K562 (cell line): Measurements from ENCODE around the gene PODXL. TPM values are rescaled to one million over a fixed set of nuclear protein-coding genes. Genes with fewer than 3 reads are reported as not detected.

ENCODE experiments used
- ATAC-seq: fragments of 200-7000 bp; cut with Tn5 transposase; 3 replicates; pipeline ENCODE4 v1.9.1; 2020; ENCODE audit warnings: moderate library complexity
- BruUV-seq: library from RNA; stranded (reverse); fragments of 400-500 nt; replicated peaks from 2 replicates; lab custom pipeline; 2021; lab: Mats Ljungman, UMichigan
- CTCF ChIA-PET: fragments of 300-600 bp; formaldehyde crosslinking; extraction: SDS; loops from one replicate; lab custom pipeline; 2021; ENCODE audit warnings: low intra/inter-chr PET ratio; lab: Yijun Ruan, JAX
- POLR2A ChIA-PET: fragments of 300-600, 350-650 bp; sonication (Branson Sonifier 250); formaldehyde crosslinking; extraction: SDS; loops from one replicate; lab custom pipeline; 2021; ENCODE audit warnings: antibody characterized with exemption, inconsistent platforms; lab: Yijun Ruan, JAX
- DNase-seq, 4 experiments: peaks; one replicate each; pipeline versions ENCODE4 v3.0.0 to v3.0.0-alpha.2; 2011 to 2018; ENCODE audit warnings: low spot score in 3 of 4, mixed read lengths in 3 of 4; ENCODE audit errors: extremely low read depth in 1 of 4
- FAIRE-seq: peaks from 2 replicates; lab custom pipeline; 2011; peaks lifted over from hg19 to GRCh38; lab: Jason Lieb, UNC
- H2AFZ ChIP-seq: 2 replicates; pipeline ENCODE4 v1.6.0; 2011; ENCODE audit warnings: low read depth, low read length, control low read depth, inconsistent platforms
- H3K27ac ChIP-seq: fragments of 200-600 bp; 3 replicates; pipeline ENCODE4 v1.8.0; 2011; ENCODE audit warnings: low read depth, mild to moderate bottlenecking, control low read depth, inconsistent platforms, low read length, moderate library complexity, mixed read lengths; ENCODE audit errors: extremely low read depth
- H3K27me3 ChIP-seq, 2 experiments: fragments of 300-600 bp in 1 of 2; 2 replicates in 1 of 2; 3 replicates in 1 of 2; pipeline versions ENCODE4 v1.6.0 to v1.8.0; 2011; ENCODE audit warnings: inconsistent platforms in 2 of 2, low read length in 2 of 2, mild to moderate bottlenecking in 1 of 2, mixed read lengths in 1 of 2, moderate library complexity in 1 of 2; ENCODE audit not compliant: control insufficient read depth in 2 of 2, insufficient read depth in 2 of 2
- H3K36me3 ChIP-seq: fragments of 300-600 bp; 3 replicates; pipeline ENCODE4 v1.8.0; 2011; ENCODE audit warnings: mild to moderate bottlenecking, low read length, inconsistent platforms; ENCODE audit not compliant: control insufficient read depth, insufficient read depth
- H3K4me1 ChIP-seq, 2 experiments: fragments of 200-600 bp in 1 of 2; replicated peaks in 1 of 2; 2 replicates in 1 of 2; 3 replicates in 1 of 2; pipeline versions ENCODE4 v1.5.1 to v1.8.0; 2011; ENCODE audit warnings: inconsistent platforms in 2 of 2, low read length in 2 of 2, mild to moderate bottlenecking in 1 of 2, mixed read lengths in 1 of 2, moderate library complexity in 1 of 2; ENCODE audit not compliant: control insufficient read depth in 2 of 2, insufficient read depth in 2 of 2
- H3K4me2 ChIP-seq: 2 replicates; pipeline ENCODE4 v1.6.1; 2011; ENCODE audit warnings: low read length, control low read depth, inconsistent platforms, mixed read lengths; ENCODE audit not compliant: insufficient read depth
- H3K4me3 ChIP-seq: fragments of 200-600 bp; sonication (generic), shearing (Covaris generic); 2 replicates; pipeline ENCODE4 v1.5.1; 2016; ENCODE audit warnings: control low read depth, inconsistent platforms
- H3K79me2 ChIP-seq: fragments of 200-600 bp; 3 replicates; pipeline ENCODE4 v1.8.0; 2011; ENCODE audit warnings: low read length, inconsistent platforms; ENCODE audit not compliant: control insufficient read depth, insufficient read depth
- H3K9ac ChIP-seq, 2 experiments: 2 replicates each; pipeline versions ENCODE4 v1.6.0 to v1.6.1; 2011; ENCODE audit warnings: low read depth in 2 of 2, low read length in 2 of 2, control low read depth in 1 of 2, inconsistent platforms in 1 of 2, mild to moderate bottlenecking in 1 of 2, mixed read lengths in 1 of 2; ENCODE audit not compliant: insufficient read depth in 1 of 2
- H3K9me1 ChIP-seq: one replicate; pipeline ENCODE4 v1.6.0; 2011; ENCODE audit warnings: inconsistent platforms, mild to moderate bottlenecking, low read length, moderate library complexity; ENCODE audit not compliant: control insufficient read depth, insufficient read depth
- H3K9me3 ChIP-seq: replicated peaks from 2 replicates; pipeline ENCODE4 v1.5.1; 2011; ENCODE audit warnings: low read depth, low read length, inconsistent platforms; ENCODE audit not compliant: control insufficient read depth, insufficient read depth
- H4K20me1 ChIP-seq: replicated peaks from 2 replicates; pipeline ENCODE4 v1.6.1; 2011; ENCODE audit warnings: low read length, inconsistent platforms, mixed read lengths; ENCODE audit not compliant: control insufficient read depth, insufficient read depth
- ATF4 ChIP-seq: fragments of 450-650 bp; formaldehyde crosslinking; IDR thresholded peaks from 2 replicates; pipeline ENCODE4 v1.4.0; 2022; ENCODE audit warnings: mild to moderate bottlenecking, moderate library complexity
- CEBPG ChIP-seq, 3 experiments: fragments of 200-800 bp in 1 of 3; sonication (Bioruptor generic) in 1 of 3; sonication (generic) in 1 of 3; formaldehyde crosslinking in 1 of 3; IDR thresholded peaks in 2 of 3; conservative IDR thresholded peaks in 1 of 3; 2 replicates each; pipeline versions ENCODE4 v1.6.1 to v1.8.0; 2016 to 2022; ENCODE audit warnings: missing compliant biosample characterization in 2 of 3, missing genetic modification characterization in 2 of 3, mild to moderate bottlenecking in 1 of 3, missing genetic modification reagents in 1 of 3
- E2F3 ChIP-seq: fragments of 250-450 bp; sonication (Bioruptor Pico); IDR thresholded peaks from 2 replicates; pipeline ENCODE4 v1.4.0; 2020; ENCODE audit warnings: mild to moderate bottlenecking
- ETS2 ChIP-seq: IDR thresholded peaks from 2 replicates; pipeline ENCODE4 v1.6.1; 2016; ENCODE audit warnings: borderline replicate concordance, missing genetic modification characterization, mild to moderate bottlenecking, moderate library complexity, missing compliant biosample characterization; ENCODE audit not compliant: poor library complexity, severe bottlenecking
- FOSL1 ChIP-seq: fragments of 200-800 bp; sonication (Bioruptor generic); conservative IDR thresholded peaks from 2 replicates; pipeline ENCODE4 v1.6.1; 2016; ENCODE audit warnings: missing genetic modification characterization, missing compliant biosample characterization
- GABPA ChIP-seq: fragments of 200-800 bp; sonication (Bioruptor generic); conservative IDR thresholded peaks from 2 replicates; pipeline ENCODE4 v1.6.1; 2016; ENCODE audit warnings: low read depth, missing genetic modification characterization, missing compliant biosample characterization
- HDAC1 ChIP-seq, 2 experiments: fragments of 450-650 bp; IDR thresholded peaks; 2 replicates each; pipeline ENCODE4 v1.6.1; 2016 to 2017; ENCODE audit warnings: inconsistent platforms in 1 of 2, mild to moderate bottlenecking in 1 of 2, moderate library complexity in 1 of 2
- HIVEP1 ChIP-seq: fragments of 250-450 bp; sonication (Bioruptor Pico); IDR thresholded peaks from 2 replicates; pipeline ENCODE4 v1.4.0; 2020; ENCODE audit warnings: mild to moderate bottlenecking
- MCM5 ChIP-seq: fragments of 450-650 bp; IDR thresholded peaks from 2 replicates; pipeline ENCODE4 v1.6.1; 2016; ENCODE audit warnings: low read depth
- PYGO2 ChIP-seq: fragments of 450-650 bp; IDR thresholded peaks from 2 replicates; pipeline ENCODE4 v1.6.1; 2016; ENCODE audit warnings: mild to moderate bottlenecking, missing genetic modification characterization, moderate library complexity, missing compliant biosample characterization
- STAG1 ChIP-seq: sonication (generic); formaldehyde crosslinking; IDR thresholded peaks from 2 replicates; pipeline ENCODE4 v1.5.0; 2020; ENCODE audit warnings: missing genetic modification reagents, borderline replicate concordance
- TSC22D4 ChIP-seq: fragments of 450-650 bp; IDR thresholded peaks from 2 replicates; pipeline ENCODE4 v1.6.1; 2016; ENCODE audit warnings: missing genetic modification characterization, missing biosample characterization, control low read depth
- UBTF ChIP-seq, 2 experiments: IDR thresholded peaks; 2 replicates each; pipeline ENCODE4 v1.6.1; 2012; ENCODE audit warnings: improper control_type of control experiment in 2 of 2, low read depth in 2 of 2, low read length in 2 of 2, borderline replicate concordance in 1 of 2
- ZBTB12 ChIP-seq: fragments of 250-450 bp; sonication (Bioruptor Pico); IDR thresholded peaks from 2 replicates; pipeline ENCODE4 v1.4.0; 2020
- ZNF212 ChIP-seq: fragments of 450-650 bp; formaldehyde crosslinking; IDR thresholded peaks from 2 replicates; pipeline ENCODE4 v1.4.0; 2020; ENCODE audit warnings: mild to moderate bottlenecking
- ZNF274 ChIP-seq: IDR thresholded peaks from 2 replicates; pipeline ENCODE4 v1.6.1; 2011; ENCODE audit warnings: low read depth, mild to moderate bottlenecking, low read length, moderate library complexity, borderline replicate concordance
- WGBS: fragments of 100-300 bp; shearing (Covaris generic); methylation state at CpG from one replicate; pipeline ENCODE4 v1.1.6; 2016; ENCODE audit warnings: low coverage, mixed read lengths; ENCODE audit not compliant: insufficient coverage; ENCODE audit errors: missing lambda C conversion rate; 5-methylcytosine and 5-hydroxymethylcytosine counted together
- in situ Hi-C: fragments of 300-500 bp; cut with MboI; formaldehyde crosslinking; loops from 4 replicates; pipeline ENCODE4 v1.15.0; 2018; ENCODE audit warnings: inconsistent platforms, mixed read lengths
- intact Hi-C: fragments of 100-400 bp; cut with micrococcal nuclease; formaldehyde crosslinking; loops from 2 replicates; pipeline ENCODE4 v1.14.2; 2022
- polyA plus RNA-seq, 8 experiments: library from polyadenylated mRNA; depleted of rRNA in 4 of 8; stranded (reverse) in 5 of 8; unstranded in 3 of 8; fragments of >200 nt; fragmentation: Nextera tagmentation in 2 of 8; fragmentation: Illumina TruSeq in 1 of 8; extraction: Ambion mirVana in 2 of 8; extraction: Trizol in 1 of 8; gene quantifications; 2 replicates each; pipeline versions ENCODE4 v1.2.1 to v1.2.3, GENCODE V29; 2011 to 2014; ENCODE audit warnings: inconsistent platforms in 1 of 8, missing spikeins in 1 of 8
- total RNA-seq, 7 experiments: library from RNA; depleted of rRNA in 6 of 7; stranded (reverse); fragments of >200 nt in 6 of 7; fragmentation: Illumina TruSeq in 2 of 7; extraction: Trizol in 2 of 7; gene quantifications; 2 replicates each; pipeline versions ENCODE4 v1.2.1 to v1.2.3, GENCODE V29; 2011 to 2021; ENCODE audit warnings: low replicate concordance in 1 of 7

The PODXL gene
- total and polyA plus RNA-seq, 9 of the 15 experiments (the other 6 are each of a cell fraction or from before 2014, with no cell fraction given): 0.01 to 0.73 (median 0.07) TPM

GRCh38 chr7:131548371-131548770, 8.1 kb downstream of the PODXL start (continued):
- TF ChIP-seq E2F3 (CRISPR knock-in tag) (no peak), HIVEP1 (CRISPR knock-in tag) (no peak), PYGO2 (tag) (no peak), ZNF274 (no peak), ATF4 (no peak)

- no TSS peak for BruUV-seq
- POLR2A ChIA-PET: interaction anchor here (0.9 kb wide), 1 partner anchor 10 kb away, joined by 3 read pairs; no protein-coding TSS in a partner anchor
- TF ChIP-seq STAG1 (CRISPR knock-in tag) (no peak), HDAC1 (IDR thresholded peaks at IDR 0.05) (no peak), ZBTB12 (CRISPR knock-in tag) (no peak), CEBPG (CRISPR knock-in tag; IDR thresholded peaks at IDR 0.05) (no peak), CEBPG (tag; conservative IDR thresholded peaks at IDR 0.05 in 1 of 2, IDR thresholded peaks at IDR 0.05 in 1 of 2) (no peak), ETS2 (tag) (no peak), UBTF (IDR thresholded peaks at IDR 0.05; ENCODE audit: borderline replicate concordance in 1 of 2, low read depth in 2 of 2, low read length in 2 of 2) (no peak), ZNF212 (CRISPR knock-in tag) (no peak), FOSL1 (tag) (no peak), MCM5 (no peak), GABPA (tag) (no peak), TSC22D4 (no peak)
Observed at GRCh38 chr7:131547589-131547988, 8.8 kb downstream of the PODXL start.

More at GRCh38 chr7:131547589-131547988, 8.8 kb downstream of the PODXL start:
- DNase-seq (no peak), FAIRE-seq (no peak), ATAC-seq (no peak)
- in situ Hi-C loops (no loop called here), intact Hi-C loops (loop anchor here (2.0 to 5.0 kb wide), 2 partner anchors 39 to 90 kb away; no protein-coding TSS in a partner anchor)
- H3K27ac ChIP-seq: no peak overlapping the region
- H3K36me3 ChIP-seq: no peaks in the 10 kb centered on the region
- H3K9me1 ChIP-seq: no peaks in the 10 kb centered on the region
- no peak overlapping the region for H3K9ac ChIP-seq
- peaks cover 3 to 5% of the 10 kb centered on the region in 2 experiments; a peak in 2 of 5 replicates for H3K4me1 ChIP-seq
- no peaks in the 10 kb centered on the region for H3K79me2 ChIP-seq
- CTCF ChIA-PET: interaction anchor here (5.5 kb wide), 1 partner anchor 108 kb away, joined by 85 read pairs; no protein-coding TSS in a partner anchor
- H3K9me3 ChIP-seq: no peaks in the 10 kb centered on the region
- H4K20me1 ChIP-seq: peaks cover 3% of the 10 kb centered on the region; the same call in 1 of the 2 replicates
- no peak overlapping the region for H3K4me3 ChIP-seq
- 4% methylated on average over 8 of the region's 8 CpGs for WGBS
- no peak overlapping the region for H3K4me2 ChIP-seq
- H2AFZ ChIP-seq: no peak overlapping the region
- H3K27me3 ChIP-seq: peaks cover 17 to 63% of the 10 kb centered on the region in 2 experiments
